K562 (cell line): ENCODE results near the gene NRM. TPM values are rescaled to one million over a fixed set of nuclear protein-coding genes. Genes with fewer than 3 reads are reported as not detected.

Experiments used
- BCOR ChIP-seq: fragments of 450-650 bp; IDR thresholded peaks from 2 replicates; pipeline ENCODE4 v1.6.1; 2016
- CREB1 ChIP-seq, 2 experiments: sonication (generic) in 1 of 2; formaldehyde crosslinking in 1 of 2; IDR thresholded peaks; 2 replicates each; pipeline versions ENCODE4 v1.6.1 to v1.8.0; 2012 to 2022; ENCODE audit warnings: inconsistent platforms in 1 of 2, mild to moderate bottlenecking in 1 of 2, missing genetic modification reagents in 1 of 2, moderate library complexity in 1 of 2
- ID3 ChIP-seq, 2 experiments: fragments of 250-450 bp in 1 of 2; fragments of 450-650 bp in 1 of 2; sonication (Bioruptor Pico) in 1 of 2; IDR thresholded peaks; 2 replicates each; pipeline versions ENCODE4 v1.6.1 to v1.8.0; 2016 to 2021; ENCODE audit warnings: mild to moderate bottlenecking in 2 of 2, moderate library complexity in 2 of 2, missing compliant biosample characterization in 1 of 2, missing genetic modification characterization in 1 of 2
- ILK ChIP-seq: fragments of 450-650 bp; IDR thresholded peaks from 2 replicates; pipeline ENCODE4 v1.6.1; 2016; ENCODE audit warnings: missing genetic modification characterization, low read depth, mild to moderate bottlenecking, missing compliant biosample characterization, moderate library complexity, borderline replicate concordance
- PML ChIP-seq: IDR thresholded peaks from 2 replicates; pipeline ENCODE4 v1.6.1; 2012; ENCODE audit warnings: low read length, inconsistent platforms
- SMAD4 ChIP-seq: fragments of 250-450 bp; sonication (Bioruptor Pico); conservative IDR thresholded peaks from 2 replicates; pipeline ENCODE4 v1.8.0; 2021; ENCODE audit warnings: inconsistent platforms, mild to moderate bottlenecking, moderate library complexity
- SMARCE1 ChIP-seq: fragments of 450-650 bp; IDR thresholded peaks from 2 replicates; pipeline ENCODE4 v1.7.1; 2016; ENCODE audit warnings: mild to moderate bottlenecking
- SREBF1 ChIP-seq: fragments of 150-350 bp; IDR thresholded peaks from 2 replicates; pipeline ENCODE4 v1.6.1; 2014; ENCODE audit warnings: antibody characterized with exemption, low read depth, low read length, borderline replicate concordance
- SRSF3 ChIP-seq: fragments of 200-400 bp; formaldehyde crosslinking; IDR thresholded peaks from 2 replicates; pipeline ENCODE4 v1.6.1; 2016; ENCODE audit warnings: mild to moderate bottlenecking, low read length, moderate library complexity; ENCODE audit not compliant: insufficient read depth
- ZFP36 ChIP-seq: fragments of 150-350 bp; IDR thresholded peaks from 2 replicates; pipeline ENCODE4 v1.6.1; 2018; ENCODE audit warnings: low read length, low read depth; ENCODE audit not compliant: partially characterized antibody
- ZNF175 ChIP-seq: fragments of 200-800 bp; sonication (Bioruptor generic); IDR thresholded peaks from 2 replicates; pipeline ENCODE4 v1.6.1; 2016; ENCODE audit warnings: low read depth, mild to moderate bottlenecking, missing genetic modification characterization, missing compliant biosample characterization
- ZNF324 ChIP-seq: fragments of 250-450 bp; sonication (Bioruptor Pico); IDR thresholded peaks from 2 replicates; pipeline ENCODE4 v1.4.0; 2020; ENCODE audit warnings: mild to moderate bottlenecking
- ZNF589 ChIP-seq: fragments of 200-800 bp; sonication (Bioruptor generic); IDR thresholded peaks from 2 replicates; pipeline ENCODE4 v1.6.1; 2016; ENCODE audit warnings: low read depth, missing genetic modification characterization, missing compliant biosample characterization
- polyA plus RNA-seq, 8 experiments: library from polyadenylated mRNA; depleted of rRNA in 4 of 8; stranded (reverse) in 5 of 8; unstranded in 3 of 8; fragments of >200 nt; fragmentation: Nextera tagmentation in 2 of 8; fragmentation: Illumina TruSeq in 1 of 8; extraction: Ambion mirVana in 2 of 8; extraction: Trizol in 1 of 8; gene quantifications; 2 replicates each; pipeline versions ENCODE4 v1.2.1 to v1.2.3, GENCODE V29; 2011 to 2014; ENCODE audit warnings: inconsistent platforms in 1 of 8, missing spikeins in 1 of 8
- total RNA-seq, 7 experiments: library from RNA; depleted of rRNA in 6 of 7; stranded (reverse); fragments of >200 nt in 6 of 7; fragmentation: Illumina TruSeq in 2 of 7; extraction: Trizol in 2 of 7; gene quantifications; 2 replicates each; pipeline versions ENCODE4 v1.2.1 to v1.2.3, GENCODE V29; 2011 to 2021; ENCODE audit warnings: low replicate concordance in 1 of 7
- TF ChIP-seq, protein P1 (sequence below): sonication (generic); formaldehyde crosslinking; IDR thresholded peaks from 2 replicates; pipeline ENCODE4 v1.8.0; 2022; ENCODE audit warnings: mild to moderate bottlenecking, low read depth, missing genetic modification reagents
- TF ChIP-seq, protein P2 (sequence below): sonication (generic); formaldehyde crosslinking; IDR thresholded peaks from 2 replicates; pipeline ENCODE4 v1.8.0; 2022; ENCODE audit warnings: mild to moderate bottlenecking, missing genetic modification reagents
- TF ChIP-seq, protein P3 (sequence below), 2 experiments: fragments of 450-650 bp; IDR thresholded peaks; 2 replicates each; pipeline ENCODE4 v1.6.1; 2018; ENCODE audit warnings: mild to moderate bottlenecking in 2 of 2, low read depth in 1 of 2; ENCODE audit not compliant: partially characterized antibody in 2 of 2

The NRM gene
- total and polyA plus RNA-seq, 9 of the 15 experiments (the other 6 are each of a cell fraction or from before 2014, with no cell fraction given), result 9.7 to 58.2 (median 18.1) TPM

GRCh38 chr6:30682143-30683117, 8.4 kb downstream of the NRM start (continued):
- TF ChIP-seq CREB1 (IDR thresholded peaks at IDR 0.05) (peak; percentile 26; the same call in 1 of the 2 replicates), CREB1 (CRISPR knock-in tag; IDR thresholded peaks at IDR 0.05) (no peak; the same call in 1 of the 2 replicates), SRSF3 (no peak), PML (peak; percentile 67; the same call in 1 of the 2 replicates), ZNF589 (CRISPR knock-in tag) (peak; percentile 47; the same call in 1 of the 2 replicates), SREBF1 (no peak), SMARCE1 (peak; percentile 84), SMAD4 (CRISPR knock-in tag) (peak; percentile 65; the same call in 1 of the 2 replicates), ZFP36 (no peak), BCOR (0 out of 2 replicates have a peak, but pooled peaks have one; percentile 7), ZNF175 (CRISPR knock-in tag) (no peak), ZNF324 (CRISPR knock-in tag) (no peak), ID3 (CRISPR knock-in tag; IDR thresholded peaks at IDR 0.05) (no peak), ID3 (tag; IDR thresholded peaks at IDR 0.05) (peak; percentile 78; the same call in 1 of the 2 replicates), ILK (tag) (0 out of 2 replicates have a peak, but pooled peaks have one; percentile 12)
- TF ChIP-seq, protein P1, sequence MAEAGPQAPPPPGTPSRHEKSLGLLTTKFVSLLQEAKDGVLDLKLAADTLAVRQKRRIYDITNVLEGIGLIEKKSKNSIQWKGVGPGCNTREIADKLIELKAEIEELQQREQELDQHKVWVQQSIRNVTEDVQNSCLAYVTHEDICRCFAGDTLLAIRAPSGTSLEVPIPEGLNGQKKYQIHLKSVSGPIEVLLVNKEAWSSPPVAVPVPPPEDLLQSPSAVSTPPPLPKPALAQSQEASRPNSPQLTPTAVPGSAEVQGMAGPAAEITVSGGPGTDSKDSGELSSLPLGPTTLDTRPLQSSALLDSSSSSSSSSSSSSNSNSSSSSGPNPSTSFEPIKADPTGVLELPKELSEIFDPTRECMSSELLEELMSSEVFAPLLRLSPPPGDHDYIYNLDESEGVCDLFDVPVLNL, result no peak
- TF ChIP-seq, protein P2, sequence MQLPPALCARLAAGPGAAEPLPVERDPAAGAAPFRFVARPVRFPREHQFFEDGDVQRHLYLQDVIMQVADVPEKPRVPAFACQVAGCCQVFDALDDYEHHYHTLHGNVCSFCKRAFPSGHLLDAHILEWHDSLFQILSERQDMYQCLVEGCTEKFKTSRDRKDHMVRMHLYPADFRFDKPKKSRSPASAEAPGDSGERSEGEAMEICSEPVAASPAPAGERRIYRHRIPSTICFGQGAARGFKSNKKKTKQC, result no peak
- TF ChIP-seq, protein P3, sequence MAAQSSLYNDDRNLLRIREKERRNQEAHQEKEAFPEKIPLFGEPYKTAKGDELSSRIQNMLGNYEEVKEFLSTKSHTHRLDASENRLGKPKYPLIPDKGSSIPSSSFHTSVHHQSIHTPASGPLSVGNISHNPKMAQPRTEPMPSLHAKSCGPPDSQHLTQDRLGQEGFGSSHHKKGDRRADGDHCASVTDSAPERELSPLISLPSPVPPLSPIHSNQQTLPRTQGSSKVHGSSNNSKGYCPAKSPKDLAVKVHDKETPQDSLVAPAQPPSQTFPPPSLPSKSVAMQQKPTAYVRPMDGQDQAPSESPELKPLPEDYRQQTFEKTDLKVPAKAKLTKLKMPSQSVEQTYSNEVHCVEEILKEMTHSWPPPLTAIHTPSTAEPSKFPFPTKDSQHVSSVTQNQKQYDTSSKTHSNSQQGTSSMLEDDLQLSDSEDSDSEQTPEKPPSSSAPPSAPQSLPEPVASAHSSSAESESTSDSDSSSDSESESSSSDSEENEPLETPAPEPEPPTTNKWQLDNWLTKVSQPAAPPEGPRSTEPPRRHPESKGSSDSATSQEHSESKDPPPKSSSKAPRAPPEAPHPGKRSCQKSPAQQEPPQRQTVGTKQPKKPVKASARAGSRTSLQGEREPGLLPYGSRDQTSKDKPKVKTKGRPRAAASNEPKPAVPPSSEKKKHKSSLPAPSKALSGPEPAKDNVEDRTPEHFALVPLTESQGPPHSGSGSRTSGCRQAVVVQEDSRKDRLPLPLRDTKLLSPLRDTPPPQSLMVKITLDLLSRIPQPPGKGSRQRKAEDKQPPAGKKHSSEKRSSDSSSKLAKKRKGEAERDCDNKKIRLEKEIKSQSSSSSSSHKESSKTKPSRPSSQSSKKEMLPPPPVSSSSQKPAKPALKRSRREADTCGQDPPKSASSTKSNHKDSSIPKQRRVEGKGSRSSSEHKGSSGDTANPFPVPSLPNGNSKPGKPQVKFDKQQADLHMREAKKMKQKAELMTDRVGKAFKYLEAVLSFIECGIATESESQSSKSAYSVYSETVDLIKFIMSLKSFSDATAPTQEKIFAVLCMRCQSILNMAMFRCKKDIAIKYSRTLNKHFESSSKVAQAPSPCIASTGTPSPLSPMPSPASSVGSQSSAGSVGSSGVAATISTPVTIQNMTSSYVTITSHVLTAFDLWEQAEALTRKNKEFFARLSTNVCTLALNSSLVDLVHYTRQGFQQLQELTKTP (IDR thresholded peaks at IDR 0.05; ENCODE audit: low read depth in 1 of 2, partially characterized antibody in 2 of 2), result peak; percentile 37 to 88
